Stimulated activated CD8-positive, alpha-beta memory T cell treated with anti-CD3 and anti-CD28 coated beads, Interleukin-12 subunit alpha, Interleukin-12 subunit beta, amount 100 ng/mL, for 4 hours (primary cell): ENCODE data around the gene GTF2E1.
"Not testable (repeated sequence)": the region's sequence is repeated elsewhere in the genome, so short reads cannot be mapped to it uniquely, and the experiment has no call there.

Source experiments
- DNase-seq: peaks from one replicate; pipeline ENCODE4 v3.0.0-alpha.2; 2020; ENCODE audit warnings: low read depth

Gene GTF2E1

DNA sequence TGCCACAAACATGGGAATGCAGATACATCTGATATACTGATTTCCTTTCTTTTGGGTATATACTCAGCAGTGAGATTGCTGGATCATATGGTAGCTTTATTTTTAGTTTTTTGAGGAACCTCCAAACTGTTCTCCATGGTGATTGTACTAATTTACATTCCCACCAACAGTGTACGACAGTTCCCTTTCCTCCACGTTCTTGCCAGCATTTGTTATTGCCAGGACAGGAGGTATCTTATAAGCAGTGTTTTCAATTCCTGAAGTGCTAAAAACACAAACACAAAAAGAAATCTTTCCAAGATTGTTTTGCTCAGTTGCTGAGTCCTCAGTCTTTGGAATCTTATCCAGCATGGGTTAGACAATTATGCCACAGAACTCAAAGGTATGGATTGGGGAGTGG lies 13.5 kb downstream of the GTF2E1 start:
- DNase-seq, result no peak

- not testable (repeated sequence) for DNase-seq
These were observed 16.0 kb downstream of the GTF2E1 start for GRCh38 chr3:120758551-120758950.

GRCh38 chr3:120762615-120763014 lies 20.1 kb downstream of the GTF2E1 start:
- no peak for DNase-seq

DNA sequence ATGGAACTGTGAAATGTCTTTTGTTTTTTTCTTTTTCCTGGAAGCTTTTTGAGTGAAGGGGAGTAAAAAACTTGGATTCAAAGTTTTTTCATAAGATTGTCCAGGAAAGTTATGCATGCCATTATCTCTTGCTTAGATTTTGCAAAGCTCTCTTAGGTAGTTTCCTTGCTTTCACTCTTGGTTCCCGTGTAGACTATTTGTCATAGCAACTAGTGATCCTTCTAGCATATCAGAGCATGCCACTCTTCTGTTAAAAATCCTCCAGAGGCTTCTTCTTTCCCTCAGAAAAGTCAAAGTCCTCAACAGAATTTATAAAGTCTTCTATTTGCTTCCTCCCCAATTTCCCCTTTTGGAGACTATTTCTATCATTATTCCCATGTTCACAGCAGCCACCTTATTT lies 21.1 kb downstream of the GTF2E1 start:
- no peak for DNase-seq

DNA sequence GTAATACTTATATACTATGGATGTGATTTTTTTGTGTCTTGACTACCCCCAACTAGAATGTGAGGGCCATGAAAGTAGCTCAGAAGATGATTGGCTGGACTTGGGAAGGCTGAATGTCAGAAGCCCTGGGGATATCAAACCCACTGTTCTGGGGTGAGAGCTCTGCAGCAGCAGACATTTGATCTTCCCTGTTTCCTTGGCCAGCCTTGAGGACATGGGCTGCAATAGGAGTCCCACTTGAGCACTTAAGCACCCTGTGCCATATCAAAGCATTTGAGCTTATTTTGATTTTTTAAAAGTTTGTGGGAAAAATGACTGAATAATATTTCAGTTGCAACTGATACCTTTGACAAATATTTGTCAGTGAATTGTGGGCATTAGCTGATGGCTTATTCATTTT lies 21.7 kb downstream of the GTF2E1 start:
- DNase-seq, result no peak

DNA sequence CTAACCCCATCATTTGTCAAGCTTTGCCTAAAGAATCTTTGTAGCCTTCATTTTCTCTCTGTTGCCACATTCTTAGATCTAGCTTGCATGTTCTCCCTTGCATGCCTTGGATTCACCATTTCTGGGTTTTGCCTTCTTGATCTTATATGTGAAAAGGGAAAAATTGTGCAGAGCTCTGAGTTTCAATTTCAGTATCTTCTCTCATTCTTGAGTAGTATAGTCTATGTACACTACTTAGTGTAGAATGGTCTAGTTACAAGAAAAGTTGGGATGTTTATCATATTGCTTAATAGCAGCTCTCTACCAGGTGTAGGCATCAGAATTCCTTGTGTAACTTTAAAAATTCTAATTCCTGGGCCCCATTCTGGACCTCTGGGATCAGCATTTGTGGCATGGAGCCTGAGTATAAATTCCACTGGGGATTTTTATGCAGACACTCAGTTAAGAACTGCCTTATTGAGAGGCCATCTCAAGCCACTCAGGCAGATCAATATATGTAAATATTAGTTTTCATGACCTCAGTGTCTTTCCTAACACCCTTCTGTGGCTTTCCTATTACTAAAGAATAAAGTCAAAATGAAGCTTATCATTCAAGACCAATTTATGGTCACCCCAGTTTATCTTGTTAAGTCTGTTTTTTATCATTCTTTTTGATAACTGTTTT lies 23.4 kb downstream of the GTF2E1 start:
- no peak for DNase-seq

- no peak for DNase-seq
These were observed 24.0 kb downstream of the GTF2E1 start for GRCh38 chr3:120766576-120766975.

DNA sequence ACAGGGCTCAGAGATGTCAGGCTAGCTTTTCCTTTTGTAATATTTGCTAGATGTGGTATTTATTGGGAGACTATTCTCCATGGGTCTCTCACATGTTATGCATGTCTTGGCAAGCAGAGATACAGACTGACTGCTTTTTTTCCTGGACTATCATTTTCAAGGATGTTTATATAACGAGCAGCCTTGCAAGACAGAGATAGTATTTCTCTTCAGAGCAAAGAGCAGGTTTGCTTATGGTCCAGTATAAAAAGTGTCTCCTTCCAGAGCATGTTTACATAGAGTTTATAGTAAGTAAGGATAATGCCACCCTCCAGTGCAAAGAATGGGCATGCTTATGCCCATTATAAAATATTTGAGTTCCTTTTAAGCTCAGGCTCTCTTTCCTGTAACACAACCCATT lies 24.6 kb downstream of the GTF2E1 start:
- no peak for DNase-seq

DNA sequence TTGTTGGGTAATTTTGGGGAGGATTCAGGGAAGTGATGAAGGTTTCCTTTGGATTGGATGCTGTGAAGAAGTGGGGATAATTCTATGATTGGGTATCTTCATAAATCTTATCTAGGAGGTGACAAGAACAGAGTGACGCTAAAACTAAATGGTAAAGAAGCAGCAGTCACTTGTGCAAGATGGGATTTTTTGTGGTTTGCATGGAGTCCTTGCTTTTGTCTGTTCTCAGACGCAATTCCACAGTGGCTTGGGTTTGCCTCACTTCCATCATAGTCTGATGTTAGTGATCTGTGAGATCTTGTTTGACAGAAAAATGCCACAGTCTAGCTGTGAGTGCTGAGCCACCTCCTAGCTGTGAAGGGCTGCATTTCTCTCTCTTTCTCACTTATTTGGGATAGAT lies 26.9 kb downstream of the GTF2E1 start:
- no peak for DNase-seq

DNA sequence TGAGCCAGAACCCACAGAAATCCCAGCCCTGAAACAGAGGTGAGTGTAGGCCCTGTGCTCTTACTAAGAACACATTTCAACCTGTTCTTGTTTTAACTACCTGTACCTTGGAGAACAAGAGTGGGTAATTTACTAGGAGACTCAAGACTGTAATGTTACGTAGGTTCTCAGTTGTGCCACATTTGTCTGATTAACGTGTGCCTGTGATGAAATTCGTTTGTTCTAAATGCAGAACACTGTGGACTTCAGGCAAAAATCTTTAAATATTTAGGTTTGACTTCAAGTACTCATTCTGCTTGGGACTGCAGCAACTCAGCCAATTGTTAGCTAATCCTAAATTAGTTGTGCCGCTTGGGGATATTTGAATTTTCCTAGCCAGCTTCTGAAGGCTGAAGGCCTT lies 28.3 kb downstream of the GTF2E1 start:
- DNase-seq, result no peak

GRCh38 chr3:120772081-120772480 lies 29.5 kb downstream of the GTF2E1 start:
- DNase-seq, result no peak

DNA sequence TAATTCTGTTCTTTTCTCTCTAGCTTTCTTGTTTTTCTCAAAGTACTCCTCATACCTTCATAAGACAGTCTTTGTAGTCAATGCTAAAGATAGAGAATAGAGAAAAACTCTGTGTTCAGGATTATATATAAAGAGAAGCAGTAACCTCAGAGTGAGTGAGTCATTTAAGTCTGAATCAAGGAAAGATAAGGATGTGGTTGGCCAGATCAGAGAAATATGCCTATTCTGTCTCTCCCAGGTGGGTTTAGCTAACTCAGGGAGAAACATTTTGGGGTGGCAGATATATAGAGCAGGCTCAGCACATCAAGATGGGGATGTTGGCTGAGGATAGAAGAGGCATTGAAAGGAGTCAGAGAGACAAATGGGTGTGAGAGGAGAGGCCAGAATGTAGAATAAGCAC lies 31.4 kb downstream of the GTF2E1 start:
- DNase-seq, result no peak

DNA sequence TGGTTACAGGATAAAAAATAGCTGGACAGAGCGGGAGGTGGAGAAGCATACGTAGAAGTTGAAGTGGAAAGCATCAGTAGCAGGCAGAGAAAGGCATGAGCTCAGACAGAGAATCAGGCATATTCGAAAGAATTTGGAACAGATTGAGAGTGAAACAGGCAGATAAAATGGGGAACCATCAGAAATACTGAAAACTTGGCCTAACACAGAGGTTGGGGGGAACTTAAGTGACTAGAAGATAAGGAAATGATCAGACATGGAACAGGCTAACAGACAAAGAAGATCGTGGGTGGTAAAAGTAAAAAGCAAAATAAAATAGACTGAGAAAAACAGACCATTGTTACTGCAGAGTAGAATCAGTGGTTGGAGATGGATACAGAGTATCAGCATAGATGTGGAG lies 32.9 kb downstream of the GTF2E1 start:
- no peak for DNase-seq

DNA sequence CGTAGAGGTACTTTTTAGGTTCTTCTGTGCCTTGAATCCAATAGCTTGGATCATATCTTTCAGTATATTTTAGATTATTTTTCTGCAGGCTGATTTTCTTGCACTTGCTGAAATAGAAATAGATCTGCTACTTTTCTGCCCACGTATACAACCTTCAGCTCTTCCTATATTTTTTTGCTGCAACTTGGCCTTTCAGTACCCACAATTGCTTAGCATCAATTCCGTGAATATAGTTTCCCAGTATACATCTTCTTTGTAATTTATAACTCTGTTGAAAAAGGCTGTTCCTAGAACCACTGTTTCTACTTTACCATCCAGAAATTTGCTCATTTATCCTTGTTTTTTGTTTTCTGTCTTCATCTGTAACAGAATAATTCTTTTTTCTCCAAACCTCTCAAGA lies 36.2 kb downstream of the GTF2E1 start:
- DNase-seq, result no peak

GRCh38 chr3:120780977-120781376 lies 38.4 kb downstream of the GTF2E1 start:
- no peak for DNase-seq

DNA sequence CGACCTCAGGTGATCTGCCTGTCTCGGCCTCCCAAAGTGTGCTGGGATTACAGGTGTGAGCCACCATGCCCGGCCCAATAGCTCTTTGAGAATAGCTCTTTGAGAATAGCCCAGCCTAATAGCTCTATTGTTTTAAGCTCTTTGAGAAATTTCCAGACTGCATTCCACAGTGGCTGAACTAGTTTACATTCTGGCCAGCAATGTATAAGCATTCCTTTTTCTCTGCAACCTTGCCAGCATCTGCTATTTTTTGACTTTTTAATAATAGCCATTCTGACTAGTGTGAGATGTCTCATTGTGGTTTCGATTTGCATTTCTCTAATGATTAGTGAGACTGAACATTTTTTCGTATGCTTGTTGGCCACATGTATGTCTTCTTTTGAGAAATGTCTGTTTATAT lies 43.3 kb downstream of the GTF2E1 start:
- not testable (repeated sequence) for DNase-seq

DNA sequence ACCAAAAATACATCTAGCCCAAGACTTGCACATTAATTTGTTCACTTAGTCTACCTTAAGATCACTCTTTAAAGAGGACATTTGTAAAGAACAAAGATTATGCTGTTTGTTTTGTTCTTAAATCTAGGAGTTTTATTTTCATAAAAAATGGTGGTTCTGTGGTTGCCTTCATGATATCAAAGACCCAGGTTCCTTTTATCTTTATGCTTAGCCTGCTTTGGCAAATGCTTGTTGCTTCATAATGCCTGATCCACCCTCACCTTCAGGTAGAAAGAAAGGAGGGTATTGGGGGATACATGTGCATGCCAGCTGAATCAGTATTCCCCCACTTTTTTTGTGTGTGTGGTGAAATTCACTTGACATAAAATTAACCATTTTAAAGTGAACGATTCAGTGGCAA lies 48.5 kb downstream of the GTF2E1 start:
- no peak for DNase-seq

DNA sequence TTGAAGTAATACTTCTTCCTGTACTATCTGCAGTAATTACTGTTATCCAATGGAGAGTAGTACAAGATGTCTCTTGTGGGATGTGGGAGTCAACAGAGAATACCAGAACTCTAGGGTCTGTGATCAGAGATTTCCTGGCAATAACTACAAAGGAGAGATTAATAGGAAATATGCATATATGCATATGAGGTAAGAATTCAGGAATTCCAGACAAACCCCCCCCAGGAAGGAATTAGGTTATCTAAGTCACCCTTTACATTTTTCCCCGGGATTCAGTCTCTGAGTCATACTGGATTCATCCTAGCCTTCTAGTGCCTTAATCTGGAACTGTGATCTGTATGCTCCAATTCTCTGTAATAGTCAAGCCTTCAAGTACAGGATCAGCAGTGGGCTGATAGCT lies 49.4 kb downstream of the GTF2E1 start:
- DNase-seq, result no peak

- DNase-seq, result no peak
These were observed 51.1 kb downstream of the GTF2E1 start for GRCh38 chr3:120793601-120794000.

GRCh38 chr3:120795017-120795648 lies 52.6 kb downstream of the GTF2E1 start:
- peak; percentile 39 for DNase-seq

- no peak for DNase-seq
These were observed 53.4 kb downstream of the GTF2E1 start for GRCh38 chr3:120795959-120796358.

GRCh38 chr3:120796976-120797375 lies 54.4 kb downstream of the GTF2E1 start:
- no peak for DNase-seq

GRCh38 chr3:120797857-120798256 lies 55.3 kb downstream of the GTF2E1 start:
- DNase-seq, result no peak

DNA sequence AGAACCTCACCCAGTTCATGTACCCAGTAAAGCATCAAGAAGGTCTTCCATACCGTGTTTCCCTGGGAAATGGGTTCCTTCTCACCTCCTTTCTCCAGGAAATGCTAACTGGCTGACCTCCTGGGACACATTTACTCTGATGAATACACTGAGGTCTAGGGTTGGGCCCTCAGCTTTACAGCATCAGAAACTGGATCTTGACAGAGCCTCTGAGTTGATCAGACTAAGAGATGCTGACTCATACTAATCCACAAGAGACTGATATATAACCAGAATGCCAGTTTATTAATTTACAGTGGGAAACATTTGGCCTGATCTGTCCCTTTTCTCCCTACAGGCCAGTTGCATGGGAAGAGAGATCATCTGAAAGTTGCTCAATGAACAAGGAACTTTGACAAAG lies 55.8 kb downstream of the GTF2E1 start:
- DNase-seq, result no peak
